Astrocyte (in vitro differentiated cells and primary cell): ENCODE results near the gene VWF. TPM values are rescaled to one million over a fixed set of nuclear protein-coding genes. Genes with fewer than 3 reads are reported as not detected.

Source experiments
- DNase-seq: peaks from one replicate; pipeline ENCODE4 v3.0.0-alpha.2; 2010; ENCODE audit warnings: low read depth
- FAIRE-seq: peaks from 2 replicates; lab custom pipeline; 2011; peaks lifted over from hg19 to GRCh38; lab: Jason Lieb, UNC
- H2AFZ ChIP-seq: 2 replicates; pipeline ENCODE4 v1.6.0; 2012; ENCODE audit warnings: low read depth, low read length, inconsistent platforms
- H3K27ac ChIP-seq: 2 replicates; pipeline ENCODE4 v1.5.1; 2011; ENCODE audit warnings: low read depth, low read length, inconsistent platforms
- H3K27me3 ChIP-seq: 2 replicates; pipeline ENCODE4 v1.6.0; 2011; ENCODE audit warnings: low read length, inconsistent platforms; ENCODE audit not compliant: insufficient read depth
- H3K36me3 ChIP-seq: 2 replicates; pipeline ENCODE4 v1.5.1; 2011; ENCODE audit warnings: low read length, inconsistent platforms; ENCODE audit not compliant: insufficient read depth
- H3K4me1 ChIP-seq: 2 replicates; pipeline ENCODE4 v1.5.1; 2011; ENCODE audit warnings: low read length, inconsistent platforms; ENCODE audit not compliant: insufficient read depth
- H3K4me2 ChIP-seq: 2 replicates; pipeline ENCODE4 v1.6.0; 2012; ENCODE audit warnings: low read length, inconsistent platforms
- H3K4me3 ChIP-seq: 2 replicates; pipeline ENCODE4 v1.5.1; 2011; ENCODE audit warnings: low read depth, mild to moderate bottlenecking, low read length, inconsistent platforms; ENCODE audit not compliant: insufficient read depth
- H3K79me2 ChIP-seq: 2 replicates; pipeline ENCODE4 v1.6.0; 2012; ENCODE audit warnings: mild to moderate bottlenecking, low read length, inconsistent platforms; ENCODE audit not compliant: insufficient read depth
- H3K9ac ChIP-seq: 2 replicates; pipeline ENCODE4 v1.6.0; 2012; ENCODE audit warnings: mild to moderate bottlenecking, low read length, inconsistent platforms
- H3K9me3 ChIP-seq: 2 replicates; pipeline ENCODE4 v1.5.1; 2012; ENCODE audit warnings: low read depth, mild to moderate bottlenecking, low read length, inconsistent platforms; ENCODE audit not compliant: insufficient read depth
- H4K20me1 ChIP-seq: 2 replicates; pipeline ENCODE4 v1.6.0; 2012; ENCODE audit warnings: low read length, inconsistent platforms; ENCODE audit not compliant: insufficient read depth
- H3K27ac Mint-ChIP-seq: one replicate; pipeline ENCODE4 v1.8.0; 2021; ENCODE audit warnings: mild to moderate bottlenecking, mixed read lengths; ENCODE audit not compliant: unreplicated experiment
- H3K27me3 Mint-ChIP-seq: one replicate; pipeline ENCODE4 v1.8.0; 2021; ENCODE audit warnings: low read depth, mixed read lengths; ENCODE audit not compliant: unreplicated experiment
- H3K36me3 Mint-ChIP-seq: one replicate; pipeline ENCODE4 v1.8.0; 2021; ENCODE audit warnings: low read depth, mixed read lengths; ENCODE audit not compliant: unreplicated experiment
- H3K4me1 Mint-ChIP-seq: one replicate; pipeline ENCODE4 v1.8.0; 2021; ENCODE audit warnings: low read depth, mixed read lengths; ENCODE audit not compliant: unreplicated experiment
- H3K4me3 Mint-ChIP-seq: one replicate; pipeline ENCODE4 v1.8.0; 2021; ENCODE audit warnings: mild to moderate bottlenecking, moderate library complexity, mixed read lengths; ENCODE audit not compliant: unreplicated experiment
- H3K9me3 Mint-ChIP-seq: one replicate; pipeline ENCODE4 v1.8.0; 2021; ENCODE audit warnings: mild to moderate bottlenecking, mixed read lengths; ENCODE audit not compliant: unreplicated experiment
- CTCF ChIP-seq: IDR thresholded peaks from 2 replicates; pipeline ENCODE4 v1.5.1; 2011; ENCODE audit warnings: low read depth, mild to moderate bottlenecking, inconsistent platforms, low read length, moderate library complexity; ENCODE audit not compliant: insufficient read depth
- EZH2 ChIP-seq: IDR thresholded peaks from 2 replicates; pipeline ENCODE4 v1.6.1; 2012; ENCODE audit warnings: mild to moderate bottlenecking, low read length, inconsistent platforms; ENCODE audit not compliant: insufficient read depth
- total RNA-seq: library from RNA; stranded (reverse); gene quantifications from 2 replicates; pipeline ENCODE4 v1.2.1, GENCODE V29; 2021

The VWF gene
- total RNA-seq, 1 donor from 2014 or later, result 0.23 TPM

GRCh38 chr12:6084969-6085450, 39.5 kb downstream of the VWF start:
- H3K27ac Mint-ChIP-seq, result peak overlapping the region; percentile 77
- Histone ChIP-seq H3K4me3 (no peak overlapping the region), H3K4me1 (peaks cover 36% of the 10 kb centered on the region), H3K36me3 (no peaks in the 10 kb centered on the region), H3K9ac (no peak overlapping the region), H3K4me2 (peak overlapping the region; percentile 66), H2AFZ (no peak overlapping the region), H3K27ac (peak overlapping the region; percentile 2), H3K79me2 (no peaks in the 10 kb centered on the region), H4K20me1 (no peaks in the 10 kb centered on the region), H3K9me3 (no peaks in the 10 kb centered on the region), H3K27me3 (no peaks in the 10 kb centered on the region)
- H3K9me3 Mint-ChIP-seq, result peaks cover 7% of the 10 kb centered on the region
- no peaks in the 10 kb centered on the region for H3K27me3 Mint-ChIP-seq
- TF ChIP-seq EZH2 (no peak), CTCF (no peak)
- FAIRE-seq (no peak), DNase-seq (no peak)
- H3K4me3 Mint-ChIP-seq, result peak overlapping the region; percentile 51
- no peaks in the 10 kb centered on the region for H3K36me3 Mint-ChIP-seq
- H3K4me1 Mint-ChIP-seq, result peaks cover 51% of the 10 kb centered on the region

- H3K27ac ChIP-seq, result peak overlapping the region; percentile 39
- Mint-ChIP-seq H3K4me3 (no peak overlapping the region), H3K27ac (peak overlapping the region; percentile 76), H3K36me3 (no peaks in the 10 kb centered on the region), H3K9me3 (peaks cover 7% of the 10 kb centered on the region), H3K27me3 (peaks cover 2% of the 10 kb centered on the region), H3K4me1 (peaks cover 46% of the 10 kb centered on the region)
- peak overlapping the region; percentile 6 for H2AFZ ChIP-seq
- H3K4me2 ChIP-seq, result peak overlapping the region; percentile 66
- no peaks in the 10 kb centered on the region for H4K20me1 ChIP-seq
- H3K27me3 ChIP-seq, result no peaks in the 10 kb centered on the region
- no peak overlapping the region for H3K4me3 ChIP-seq
- DNase-seq, result peak; percentile 71
- no peaks in the 10 kb centered on the region for H3K36me3 ChIP-seq
- no peaks in the 10 kb centered on the region for H3K79me2 ChIP-seq
- TF ChIP-seq CTCF, result no peak
- TF ChIP-seq EZH2, result no peak
- peak overlapping the region; percentile 1 for H3K9ac ChIP-seq
- peak; percentile 68 for FAIRE-seq
- peaks cover 33% of the 10 kb centered on the region for H3K4me1 ChIP-seq
- H3K9me3 ChIP-seq, result no peaks in the 10 kb centered on the region
Measured at GRCh38 chr12:6084261-6084968, 40.1 kb downstream of the VWF start.

- no peaks in the 10 kb centered on the region for H3K36me3 ChIP-seq
- H2AFZ ChIP-seq, result no peak overlapping the region
- no peak overlapping the region for H3K4me3 Mint-ChIP-seq
- no peak overlapping the region for H3K4me3 ChIP-seq
- no peaks in the 10 kb centered on the region for H3K79me2 ChIP-seq
- peaks cover 26% of the 10 kb centered on the region for H3K4me1 ChIP-seq
- H3K9me3 ChIP-seq, result no peaks in the 10 kb centered on the region
- H3K4me2 ChIP-seq, result peak overlapping the region; percentile 66
- no peak for FAIRE-seq
- peaks cover 7% of the 10 kb centered on the region for H3K9me3 Mint-ChIP-seq
- no peaks in the 10 kb centered on the region for H3K27me3 ChIP-seq
- peak overlapping the region; percentile 76 for H3K27ac Mint-ChIP-seq
- H3K9ac ChIP-seq, result no peak overlapping the region
- H3K27ac ChIP-seq, result no peak overlapping the region
- no peaks in the 10 kb centered on the region for H4K20me1 ChIP-seq
- H3K27me3 Mint-ChIP-seq, result peaks cover 2% of the 10 kb centered on the region
- no peaks in the 10 kb centered on the region for H3K36me3 Mint-ChIP-seq
- DNase-seq, result no peak
- no peak for TF ChIP-seq EZH2
- TF ChIP-seq CTCF, result no peak
- H3K4me1 Mint-ChIP-seq, result peaks cover 44% of the 10 kb centered on the region
Measured at GRCh38 chr12:6083601-6084000, 40.9 kb downstream of the VWF start.
